IPS-18a (cell line): ENCODE data around the gene CYP4F3.

Experiments
- H3K27ac ChIP-seq: one replicate; pipeline ENCODE4 v1.5.1; 2013; ENCODE audit warnings: low read length
- H3K27me3 ChIP-seq: one replicate; pipeline ENCODE4 v1.6.1; 2013; ENCODE audit warnings: mild to moderate bottlenecking, low read length; ENCODE audit not compliant: control insufficient read depth, insufficient read depth
- H3K36me3 ChIP-seq: one replicate; pipeline ENCODE4 v1.6.1; 2013; ENCODE audit warnings: low read depth, low read length; ENCODE audit not compliant: control insufficient read depth
- H3K4me1 ChIP-seq: one replicate; pipeline ENCODE4 v1.6.1; 2013; ENCODE audit warnings: low read depth, low read length; ENCODE audit not compliant: control insufficient read depth
- H3K4me3 ChIP-seq: one replicate; pipeline ENCODE4 v1.5.1; 2013; ENCODE audit warnings: low read length
- H3K9ac ChIP-seq: one replicate; pipeline ENCODE4 v1.6.1; 2013; ENCODE audit warnings: mild to moderate bottlenecking, low read length, moderate library complexity
- H3K9me3 ChIP-seq: one replicate; pipeline ENCODE4 v1.6.1; 2013; ENCODE audit warnings: low read depth, low read length; ENCODE audit not compliant: control insufficient read depth

CYP4F3 gene

GRCh38 chr19:15615526-15615925, 25.2 kb upstream of the CYP4F3 start:
- Histone ChIP-seq H3K4me3 (no peak overlapping the region), H3K9me3 (peaks cover 63% of the 10 kb centered on the region), H3K36me3 (no peaks in the 10 kb centered on the region), H3K9ac (no peak overlapping the region), H3K4me1 (no peaks in the 10 kb centered on the region), H3K27ac (no peak overlapping the region), H3K27me3 (no peaks in the 10 kb centered on the region)

- peaks cover 62% of the 10 kb centered on the region for H3K9me3 ChIP-seq
- no peak overlapping the region for H3K27ac ChIP-seq
- no peaks in the 10 kb centered on the region for H3K27me3 ChIP-seq
- no peaks in the 10 kb centered on the region for H3K4me1 ChIP-seq
- H3K9ac ChIP-seq = no peak overlapping the region
- no peaks in the 10 kb centered on the region for H3K36me3 ChIP-seq
- no peak overlapping the region for H3K4me3 ChIP-seq
These were observed 24.5 kb upstream of the CYP4F3 start for GRCh38 chr19:15616183-15616582.

DNA sequence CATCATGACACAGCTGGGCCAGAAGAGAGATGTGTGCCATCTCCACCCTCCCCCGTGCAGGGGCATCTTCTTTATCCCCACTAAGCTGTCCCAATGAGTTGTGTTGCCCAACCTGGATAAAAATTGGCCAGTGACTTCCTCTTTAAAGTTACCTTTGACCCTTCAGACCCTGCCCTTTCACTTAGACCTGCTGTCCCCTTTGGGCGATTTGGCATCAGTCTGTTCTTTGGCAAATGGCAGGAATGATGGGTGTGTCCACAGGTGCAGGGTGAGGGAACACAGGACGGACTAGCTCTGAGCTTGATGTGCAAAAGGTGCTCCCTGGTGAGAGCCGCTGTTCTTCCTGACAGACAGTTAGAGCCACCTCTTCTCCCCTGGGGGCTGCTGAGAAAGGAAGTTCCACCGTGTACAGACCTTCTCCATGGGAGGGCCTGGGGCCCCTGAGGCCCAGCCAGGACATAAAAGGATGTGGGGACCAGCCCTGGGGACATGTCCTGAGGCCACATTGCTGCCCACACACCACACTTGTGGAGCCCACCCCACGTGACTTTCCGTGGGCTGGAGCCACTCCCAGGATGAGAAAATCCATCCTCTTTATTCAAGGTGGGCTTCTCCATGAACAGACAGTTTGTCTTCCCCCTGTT, 23.9 kb upstream of the CYP4F3 start:
- H3K4me3 ChIP-seq = no peak overlapping the region
- H3K4me1 ChIP-seq = no peaks in the 10 kb centered on the region
- peaks cover 63% of the 10 kb centered on the region for H3K9me3 ChIP-seq
- no peaks in the 10 kb centered on the region for H3K36me3 ChIP-seq
- H3K27me3 ChIP-seq = no peaks in the 10 kb centered on the region
- H3K27ac ChIP-seq = no peak overlapping the region
- no peak overlapping the region for H3K9ac ChIP-seq

DNA sequence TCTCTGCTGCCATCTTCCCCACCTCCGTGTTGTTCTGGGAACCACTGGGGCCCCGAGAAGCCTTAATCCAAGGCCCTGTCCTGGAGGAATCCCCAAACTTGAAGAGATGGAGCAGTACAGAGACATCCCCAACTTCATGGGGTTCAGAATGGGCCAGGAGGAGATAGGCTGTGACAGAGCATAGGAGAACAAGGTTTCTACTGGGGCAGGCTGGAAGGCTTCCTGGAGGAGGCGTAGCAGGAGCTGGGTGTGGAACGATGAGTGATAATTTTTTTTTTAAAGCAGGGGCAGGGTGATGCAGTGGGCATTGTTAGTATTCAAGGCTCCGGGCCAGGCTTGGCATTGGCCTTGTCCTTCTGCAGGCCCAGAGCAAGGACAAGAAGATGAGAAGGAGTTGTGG, 22.4 kb upstream of the CYP4F3 start:
- H3K9ac ChIP-seq = no peak overlapping the region
- no peaks in the 10 kb centered on the region for H3K27me3 ChIP-seq
- H3K4me3 ChIP-seq = no peak overlapping the region
- H3K4me1 ChIP-seq = no peaks in the 10 kb centered on the region
- H3K27ac ChIP-seq = no peak overlapping the region
- H3K36me3 ChIP-seq = no peaks in the 10 kb centered on the region
- H3K9me3 ChIP-seq = peaks cover 58% of the 10 kb centered on the region

DNA sequence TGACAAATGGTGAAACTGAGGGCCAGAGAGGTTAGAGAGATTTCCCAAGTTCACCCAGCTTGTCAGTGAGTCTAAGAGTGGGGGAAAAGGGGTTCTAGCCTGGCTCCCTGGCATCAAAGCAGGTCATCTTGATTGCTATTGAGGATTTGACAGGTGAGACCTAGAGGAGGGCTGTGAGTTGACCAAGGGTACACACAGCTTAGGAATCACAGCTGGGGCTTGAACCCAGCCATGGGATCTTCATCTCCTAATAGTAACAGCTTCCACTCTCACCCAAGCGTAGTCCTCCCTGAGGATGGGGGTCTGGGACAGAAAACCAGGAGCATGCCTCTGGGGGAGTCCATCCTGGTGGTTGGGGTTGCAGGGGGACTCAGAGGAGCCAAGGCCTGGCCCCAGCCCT, 18.9 kb upstream of the CYP4F3 start:
- peaks cover 57% of the 10 kb centered on the region for H3K9me3 ChIP-seq
- no peak overlapping the region for H3K4me3 ChIP-seq
- no peaks in the 10 kb centered on the region for H3K36me3 ChIP-seq
- H3K4me1 ChIP-seq = no peaks in the 10 kb centered on the region
- H3K9ac ChIP-seq = no peak overlapping the region
- no peak overlapping the region for H3K27ac ChIP-seq
- no peaks in the 10 kb centered on the region for H3K27me3 ChIP-seq

DNA sequence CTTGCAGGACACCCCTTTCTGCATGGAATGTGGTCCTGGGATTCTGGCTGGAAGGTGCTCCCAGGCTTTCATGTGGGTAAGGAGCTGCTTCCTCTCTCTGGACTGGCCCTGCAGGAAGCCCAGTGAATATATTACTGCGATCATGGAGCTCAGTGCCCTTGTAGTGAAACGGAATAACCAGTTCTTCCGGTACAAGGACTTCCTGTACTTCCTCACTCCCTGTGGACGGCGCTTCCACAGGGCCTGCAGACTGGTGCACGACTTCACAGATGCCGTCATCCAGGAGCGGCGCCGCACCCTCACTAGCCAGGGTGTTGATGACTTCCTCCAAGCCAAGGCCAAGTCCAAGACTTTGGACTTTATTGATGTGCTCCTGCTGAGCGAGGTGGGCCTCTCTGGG, 17.7 kb upstream of the CYP4F3 start:
- no peak overlapping the region for H3K9ac ChIP-seq
- H3K4me3 ChIP-seq = no peak overlapping the region
- no peaks in the 10 kb centered on the region for H3K4me1 ChIP-seq
- H3K9me3 ChIP-seq = peaks cover 52% of the 10 kb centered on the region
- no peak overlapping the region for H3K27ac ChIP-seq
- no peaks in the 10 kb centered on the region for H3K36me3 ChIP-seq
- H3K27me3 ChIP-seq = no peaks in the 10 kb centered on the region

DNA sequence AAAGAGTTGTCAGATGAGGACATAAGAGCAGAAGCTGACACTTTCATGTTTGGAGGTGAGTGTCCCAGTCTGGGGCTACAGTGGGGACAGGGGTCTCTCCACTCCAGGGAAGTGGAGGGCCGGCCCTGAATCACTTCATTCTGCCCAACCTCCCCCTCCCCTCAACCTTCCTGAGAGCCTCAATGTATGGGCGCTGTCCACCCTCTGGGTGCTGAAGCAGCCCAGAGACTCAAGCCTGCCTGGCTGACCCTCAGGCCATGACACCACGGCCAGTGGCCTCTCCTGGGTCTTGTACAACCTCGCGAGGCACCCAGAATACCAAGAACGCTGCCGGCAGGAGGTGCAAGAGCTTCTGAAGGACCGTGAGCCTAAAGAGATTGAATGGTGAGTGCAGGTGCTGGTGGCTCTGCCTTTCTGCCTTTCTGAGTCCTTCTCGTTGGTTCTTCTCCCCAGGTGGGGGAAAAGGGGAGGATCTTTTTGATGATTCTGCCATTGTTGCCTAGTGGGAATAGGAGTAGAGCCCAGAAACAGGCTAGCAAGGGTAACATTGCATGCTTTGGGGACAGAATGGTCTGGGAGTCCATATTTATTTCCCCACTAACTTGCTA, 16.9 kb upstream of the CYP4F3 start:
- H3K27me3 ChIP-seq = no peaks in the 10 kb centered on the region
- no peaks in the 10 kb centered on the region for H3K4me1 ChIP-seq
- H3K9me3 ChIP-seq = peaks cover 54% of the 10 kb centered on the region
- no peaks in the 10 kb centered on the region for H3K36me3 ChIP-seq
- H3K4me3 ChIP-seq = no peak overlapping the region
- H3K9ac ChIP-seq = no peak overlapping the region
- H3K27ac ChIP-seq = no peak overlapping the region

GRCh38 chr19:15628236-15629002, 12.3 kb upstream of the CYP4F3 start:
- Histone ChIP-seq H3K36me3 (no peaks in the 10 kb centered on the region), H3K27ac (no peak overlapping the region), H3K9me3 (peaks cover 49% of the 10 kb centered on the region), H3K4me3 (no peak overlapping the region), H3K27me3 (no peaks in the 10 kb centered on the region), H3K9ac (no peak overlapping the region), H3K4me1 (no peaks in the 10 kb centered on the region)

- Histone ChIP-seq H3K9me3 (peaks cover 51% of the 10 kb centered on the region), H3K9ac (no peak overlapping the region)
These were observed 11.5 kb upstream of the CYP4F3 start for GRCh38 chr19:15629003-15629880.

DNA sequence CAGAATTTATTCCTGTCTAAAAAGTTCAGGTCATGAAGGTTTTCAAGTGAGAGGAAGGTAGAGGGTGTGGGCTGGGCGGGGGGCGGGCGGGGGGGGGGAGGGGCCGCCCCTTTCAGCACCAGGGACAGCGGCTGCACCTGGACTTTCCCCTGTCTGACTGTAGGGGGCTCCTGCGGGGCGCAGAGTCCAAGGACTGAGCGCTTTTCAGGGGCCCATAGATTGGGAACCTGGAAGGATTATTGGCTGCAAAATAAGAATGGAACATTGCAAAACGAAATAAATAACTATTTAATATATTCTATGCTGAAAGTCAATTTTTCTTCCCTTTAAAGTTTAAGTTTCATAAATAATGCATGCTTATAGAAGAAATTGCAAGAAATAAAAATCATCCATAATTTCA, 8.9 kb upstream of the CYP4F3 start:
- Histone ChIP-seq H3K4me1 (no peaks in the 10 kb centered on the region), H3K27me3 (no peaks in the 10 kb centered on the region), H3K9me3 (peaks cover 64% of the 10 kb centered on the region), H3K9ac (no peak overlapping the region), H3K27ac (no peak overlapping the region), H3K36me3 (no peaks in the 10 kb centered on the region), H3K4me3 (no peak overlapping the region)

More at GRCh38 chr19:15629003-15629880, 11.5 kb upstream of the CYP4F3 start:
- no peaks in the 10 kb centered on the region for H3K36me3 ChIP-seq
- H3K4me1 ChIP-seq = no peaks in the 10 kb centered on the region
- H3K4me3 ChIP-seq = no peak overlapping the region
- no peaks in the 10 kb centered on the region for H3K27me3 ChIP-seq
- H3K27ac ChIP-seq = no peak overlapping the region

DNA sequence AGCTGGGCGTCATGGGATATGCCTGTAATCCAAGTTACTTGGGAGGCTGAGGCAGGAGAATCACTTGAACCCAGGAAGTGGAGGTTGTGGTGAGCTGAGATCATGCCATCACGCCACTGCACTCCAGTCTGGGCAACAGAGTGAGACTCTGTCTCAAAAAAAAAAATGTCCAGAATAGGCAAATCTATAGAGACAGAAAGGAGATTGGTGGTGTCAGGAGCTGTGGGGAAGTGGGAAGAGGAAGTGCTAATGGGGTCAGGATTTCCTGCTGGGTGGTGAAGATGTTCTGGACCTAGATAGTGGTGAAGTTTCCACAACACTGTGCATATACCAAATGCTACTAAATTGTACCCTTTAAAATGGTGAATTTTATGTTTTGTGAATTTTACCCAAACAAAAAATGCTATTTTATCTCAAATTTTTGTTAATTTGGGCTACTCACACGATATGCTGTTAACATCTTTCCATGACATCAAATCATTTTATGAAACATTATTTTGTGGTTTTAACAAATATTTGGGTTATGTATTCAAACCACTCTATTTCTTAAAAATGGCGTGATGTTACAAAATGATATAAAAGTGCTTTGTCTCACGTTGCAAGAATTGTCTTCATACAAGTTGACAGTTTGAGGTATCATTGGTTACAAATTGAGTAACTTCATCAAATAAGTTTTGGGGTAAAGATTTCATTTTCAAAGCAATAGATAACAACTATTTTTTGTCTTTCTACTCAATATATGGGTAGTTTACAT, 7.4 kb upstream of the CYP4F3 start:
- H3K27me3 ChIP-seq = no peaks in the 10 kb centered on the region
- H3K36me3 ChIP-seq = no peaks in the 10 kb centered on the region
- H3K4me3 ChIP-seq = no peak overlapping the region
- H3K9me3 ChIP-seq = peaks cover 67% of the 10 kb centered on the region
- H3K9ac ChIP-seq = no peak overlapping the region
- no peaks in the 10 kb centered on the region for H3K4me1 ChIP-seq
- H3K27ac ChIP-seq = no peak overlapping the region
